ENCODE measurements around the gene CFAP74. TPM values are rescaled to one million over a fixed set of nuclear protein-coding genes. Genes with fewer than 3 reads are reported as not detected.
A peak's percentile ranks its signal among the peaks of the same experiment; 100 is the strongest.

CFAP74 gene
- total and polyA plus RNA-seq, 5 donors from 2014 or later = not detected

DNA sequence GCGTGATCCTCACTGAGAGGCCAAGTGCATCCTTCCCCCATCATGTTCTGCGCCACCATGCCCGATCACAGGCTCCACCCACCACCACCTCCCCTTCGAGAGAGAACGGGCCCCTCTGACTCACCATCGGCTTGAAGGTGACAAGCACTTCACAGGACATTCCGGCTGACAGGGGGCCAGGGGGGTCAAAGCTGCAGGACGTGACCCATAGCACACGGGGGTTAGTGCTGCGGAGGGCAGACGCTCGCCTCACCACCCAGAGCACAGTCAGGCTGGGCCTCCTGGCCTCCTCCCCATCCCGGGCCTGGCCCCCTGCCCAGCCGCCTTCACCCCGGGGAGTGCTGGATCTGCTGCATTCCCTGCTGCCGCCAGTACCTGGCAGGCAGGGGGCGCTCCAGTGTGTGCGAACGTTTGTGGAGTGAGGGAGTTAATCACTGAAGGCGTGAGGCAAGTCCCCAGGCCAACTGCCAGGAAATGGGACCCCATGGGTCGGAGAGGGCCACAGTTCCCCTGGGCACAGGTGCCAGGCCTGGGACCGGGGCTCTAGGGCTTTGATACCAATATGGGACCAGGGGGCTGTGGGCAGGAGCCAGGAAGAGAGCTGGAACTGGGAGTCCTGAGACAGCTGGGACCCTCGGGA is 43.6 kb downstream of the CFAP74 start:
- Mint-ChIP-seq H3K4me3 (no peak overlapping the region), H3K9me3 (peaks cover 0 to 4% (median 0%) of the 10 kb centered on the region in 7 donors), H3K36me3 (no peaks in the 10 kb centered on the region), H3K27me3 (peaks cover 17% of the 10 kb centered on the region), H3K27ac (no peak overlapping the region), H3K4me1 (peaks cover 0 to 5% (median 0%) of the 10 kb centered on the region in 4 donors)
- no peaks in the 10 kb centered on the region for H3K9me3 ChIP-seq (ENCODE audit: control insufficient read depth in 2 of 2, low read length in 2 of 2)
- DNase-seq = peak; percentile 9 to 54 (median 23)
- no peak overlapping the region for H3K27ac ChIP-seq (ENCODE audit: insufficient read depth, low read length, poor library complexity, severe bottlenecking)
- no peak overlapping the region for H3K4me3 ChIP-seq (ENCODE audit: low read depth, low read length)
- H3K27me3 ChIP-seq (ENCODE audit: control insufficient read depth, insufficient read depth, low read length) = no peaks in the 10 kb centered on the region
- ATAC-seq (ENCODE audit: low read depth in 2 of 2) = peak in 1 of 2 donors; percentile 45
- H3K36me3 ChIP-seq (ENCODE audit: control insufficient read depth, insufficient read depth, low read length) = no peaks in the 10 kb centered on the region
- H3K4me1 ChIP-seq (ENCODE audit: control insufficient read depth, insufficient read depth, low read length, poor library complexity, severe bottlenecking) = no peaks in the 10 kb centered on the region

GRCh38 chr1:1959459-1959839 is 44.1 kb downstream of the CFAP74 start:
- DNase-seq = no peak
- Histone ChIP-seq H3K36me3 (ENCODE audit: control insufficient read depth, insufficient read depth, low read length) (no peaks in the 10 kb centered on the region), H3K27me3 (ENCODE audit: control insufficient read depth, insufficient read depth, low read length) (no peaks in the 10 kb centered on the region), H3K4me1 (ENCODE audit: control insufficient read depth, insufficient read depth, low read length, poor library complexity, severe bottlenecking) (no peaks in the 10 kb centered on the region), H3K9me3 (ENCODE audit: control insufficient read depth in 2 of 2, low read length in 2 of 2) (no peaks in the 10 kb centered on the region), H3K27ac (ENCODE audit: insufficient read depth, low read length, poor library complexity, severe bottlenecking) (no peak overlapping the region), H3K4me3 (ENCODE audit: low read depth, low read length) (no peak overlapping the region)
- Mint-ChIP-seq H3K27ac (no peak overlapping the region), H3K9me3 (peaks cover 0 to 4% (median 0%) of the 10 kb centered on the region in 7 donors), H3K4me1 (peaks cover 0 to 6% (median 0%) of the 10 kb centered on the region in 4 donors), H3K4me3 (peak overlapping the region in 1 of 4 donors; percentile 36), H3K36me3 (no peaks in the 10 kb centered on the region), H3K27me3 (peaks cover 17% of the 10 kb centered on the region)
- ATAC-seq (ENCODE audit: low read depth in 2 of 2) = no peak

GRCh38 chr1:1958071-1958541 is 45.5 kb downstream of the CFAP74 start:
- Histone ChIP-seq H3K9me3 (ENCODE audit: control insufficient read depth in 2 of 2, low read length in 2 of 2) (no peaks in the 10 kb centered on the region), H3K27me3 (ENCODE audit: control insufficient read depth, insufficient read depth, low read length) (no peaks in the 10 kb centered on the region), H3K4me1 (ENCODE audit: control insufficient read depth, insufficient read depth, low read length, poor library complexity, severe bottlenecking) (no peaks in the 10 kb centered on the region), H3K4me3 (ENCODE audit: low read depth, low read length) (no peak overlapping the region), H3K36me3 (ENCODE audit: control insufficient read depth, insufficient read depth, low read length) (no peaks in the 10 kb centered on the region), H3K27ac (ENCODE audit: insufficient read depth, low read length, poor library complexity, severe bottlenecking) (no peak overlapping the region)
- Mint-ChIP-seq H3K27me3 (peaks cover 21% of the 10 kb centered on the region), H3K4me1 (peaks cover 0 to 6% (median 0%) of the 10 kb centered on the region in 4 donors), H3K4me3 (no peak overlapping the region), H3K27ac (no peak overlapping the region), H3K9me3 (peaks cover 0 to 4% (median 0%) of the 10 kb centered on the region in 7 donors), H3K36me3 (no peaks in the 10 kb centered on the region)
- no peak for DNase-seq
- ATAC-seq (ENCODE audit: low read depth in 2 of 2) = no peak

DNA sequence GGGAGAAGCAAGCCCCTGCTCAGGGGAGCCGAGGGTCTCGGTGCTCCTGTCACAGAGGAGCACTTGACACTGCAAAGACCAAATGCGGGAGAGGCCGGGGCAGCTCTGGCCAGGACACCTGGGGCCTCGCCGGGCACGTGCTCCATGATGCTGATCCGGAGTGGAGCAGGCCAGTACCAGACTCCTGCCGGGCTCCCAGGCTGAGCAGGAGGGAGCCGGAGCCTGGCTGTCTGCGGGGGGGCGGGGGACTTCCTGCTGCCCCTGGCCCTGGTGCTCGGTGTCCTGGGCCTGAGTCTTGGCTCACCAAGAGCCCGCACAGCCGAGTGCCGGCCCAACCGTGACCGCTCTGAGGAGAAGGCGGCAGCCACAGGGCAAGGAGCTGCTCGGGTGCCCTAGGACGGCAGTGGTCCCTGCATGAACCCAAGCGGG is 46.0 kb downstream of the CFAP74 start:
- H3K9me3 ChIP-seq (ENCODE audit: control insufficient read depth in 2 of 2, low read length in 2 of 2) = no peaks in the 10 kb centered on the region
- Mint-ChIP-seq H3K9me3 (peaks cover 0 to 4% (median 0%) of the 10 kb centered on the region in 7 donors), H3K27me3 (peaks cover 26% of the 10 kb centered on the region), H3K4me1 (peaks cover 0 to 4% (median 0%) of the 10 kb centered on the region in 4 donors), H3K4me3 (no peak overlapping the region), H3K27ac (no peak overlapping the region), H3K36me3 (no peaks in the 10 kb centered on the region)
- no peak overlapping the region for H3K27ac ChIP-seq (ENCODE audit: insufficient read depth, low read length, poor library complexity, severe bottlenecking)
- H3K27me3 ChIP-seq (ENCODE audit: control insufficient read depth, insufficient read depth, low read length) = no peaks in the 10 kb centered on the region
- ATAC-seq (ENCODE audit: low read depth in 2 of 2) (no peak), DNase-seq (no peak)
- H3K4me1 ChIP-seq (ENCODE audit: control insufficient read depth, insufficient read depth, low read length, poor library complexity, severe bottlenecking) = no peaks in the 10 kb centered on the region
- no peak overlapping the region for H3K4me3 ChIP-seq (ENCODE audit: low read depth, low read length)
- no peaks in the 10 kb centered on the region for H3K36me3 ChIP-seq (ENCODE audit: control insufficient read depth, insufficient read depth, low read length)

DNA sequence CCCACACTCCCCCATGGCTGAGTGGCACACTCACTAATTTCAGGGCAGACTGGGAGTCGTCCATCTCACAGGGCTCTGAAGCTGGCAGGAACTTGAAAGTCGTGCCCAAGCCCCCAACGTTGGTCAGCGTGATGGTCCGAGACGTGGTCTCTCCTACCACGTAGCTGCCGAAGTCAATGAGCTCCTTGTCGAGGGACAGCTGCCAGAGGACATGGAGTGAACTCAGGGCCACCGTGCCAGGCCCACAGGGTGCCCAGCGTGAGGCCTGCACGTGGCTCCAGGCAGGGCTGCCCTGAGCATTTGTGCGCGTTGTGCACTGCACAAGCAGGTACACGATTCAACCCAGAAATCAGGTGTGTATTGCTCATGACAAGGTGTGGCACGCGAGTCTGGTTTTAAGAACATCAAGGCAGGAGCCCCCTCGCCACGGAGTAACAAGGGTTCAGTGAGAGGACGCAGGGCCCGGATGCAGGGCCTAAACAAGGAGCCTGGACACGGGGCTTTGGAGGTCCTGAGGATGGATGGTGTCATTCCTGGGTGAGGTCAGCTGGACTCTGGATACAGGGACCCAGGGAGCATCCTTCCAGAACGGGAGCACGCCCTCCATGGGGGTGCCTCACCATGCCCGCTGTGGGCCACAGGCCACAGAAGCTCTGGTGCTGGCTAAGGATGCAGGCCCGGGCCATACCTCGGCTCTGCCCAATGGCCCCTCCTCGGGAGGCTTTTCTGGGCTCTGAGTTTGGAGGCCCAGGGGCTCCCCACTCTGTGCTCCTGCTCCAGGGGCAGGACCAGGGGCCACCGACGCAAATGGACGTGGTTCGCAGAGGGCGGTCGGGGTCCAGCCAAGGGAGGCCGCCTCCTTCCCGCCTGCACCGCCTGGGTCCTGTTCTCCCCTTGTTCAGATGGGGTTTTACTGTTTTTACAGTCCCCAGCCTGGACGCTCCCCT is 46.7 kb downstream of the CFAP74 start:
- no peaks in the 10 kb centered on the region for H3K4me1 ChIP-seq (ENCODE audit: control insufficient read depth, insufficient read depth, low read length, poor library complexity, severe bottlenecking)
- H3K36me3 Mint-ChIP-seq = no peaks in the 10 kb centered on the region
- peaks cover 22% of the 10 kb centered on the region for H3K27me3 Mint-ChIP-seq
- H3K4me1 Mint-ChIP-seq = peaks cover 0 to 4% (median 0%) of the 10 kb centered on the region in 4 donors
- no peak overlapping the region for H3K4me3 ChIP-seq (ENCODE audit: low read depth, low read length)
- no peaks in the 10 kb centered on the region for H3K36me3 ChIP-seq (ENCODE audit: control insufficient read depth, insufficient read depth, low read length)
- H3K4me3 Mint-ChIP-seq = no peak overlapping the region
- no peak for DNase-seq
- H3K27ac ChIP-seq (ENCODE audit: insufficient read depth, low read length, poor library complexity, severe bottlenecking) = no peak overlapping the region
- no peak overlapping the region for H3K27ac Mint-ChIP-seq
- ATAC-seq (ENCODE audit: low read depth in 2 of 2) = no peak
- peaks cover 0 to 4% (median 0%) of the 10 kb centered on the region in 7 donors for H3K9me3 Mint-ChIP-seq
- H3K9me3 ChIP-seq (ENCODE audit: control insufficient read depth in 2 of 2, low read length in 2 of 2) = no peaks in the 10 kb centered on the region
- no peaks in the 10 kb centered on the region for H3K27me3 ChIP-seq (ENCODE audit: control insufficient read depth, insufficient read depth, low read length)

GRCh38 chr1:1956101-1956500 is 47.5 kb downstream of the CFAP74 start:
- DNase-seq (no peak), ATAC-seq (ENCODE audit: low read depth in 2 of 2) (no peak)
- peaks cover 0 to 6% (median 3%) of the 10 kb centered on the region in 7 donors for H3K9me3 Mint-ChIP-seq
- no peaks in the 10 kb centered on the region for H3K36me3 Mint-ChIP-seq
- H3K27me3 Mint-ChIP-seq = peaks cover 20% of the 10 kb centered on the region
- Histone ChIP-seq H3K27me3 (ENCODE audit: control insufficient read depth, insufficient read depth, low read length) (no peaks in the 10 kb centered on the region), H3K4me3 (ENCODE audit: low read depth, low read length) (no peak overlapping the region), H3K27ac (ENCODE audit: insufficient read depth, low read length, poor library complexity, severe bottlenecking) (no peak overlapping the region), H3K4me1 (ENCODE audit: control insufficient read depth, insufficient read depth, low read length, poor library complexity, severe bottlenecking) (no peaks in the 10 kb centered on the region), H3K9me3 (ENCODE audit: control insufficient read depth in 2 of 2, low read length in 2 of 2) (peaks cover 0 to under 1% of the 10 kb centered on the region in 2 experiments), H3K36me3 (ENCODE audit: control insufficient read depth, insufficient read depth, low read length) (no peaks in the 10 kb centered on the region)
- no peak overlapping the region for H3K4me3 Mint-ChIP-seq
- H3K4me1 Mint-ChIP-seq = peaks cover 0 to 4% (median 0%) of the 10 kb centered on the region in 4 donors
- no peak overlapping the region for H3K27ac Mint-ChIP-seq

DNA sequence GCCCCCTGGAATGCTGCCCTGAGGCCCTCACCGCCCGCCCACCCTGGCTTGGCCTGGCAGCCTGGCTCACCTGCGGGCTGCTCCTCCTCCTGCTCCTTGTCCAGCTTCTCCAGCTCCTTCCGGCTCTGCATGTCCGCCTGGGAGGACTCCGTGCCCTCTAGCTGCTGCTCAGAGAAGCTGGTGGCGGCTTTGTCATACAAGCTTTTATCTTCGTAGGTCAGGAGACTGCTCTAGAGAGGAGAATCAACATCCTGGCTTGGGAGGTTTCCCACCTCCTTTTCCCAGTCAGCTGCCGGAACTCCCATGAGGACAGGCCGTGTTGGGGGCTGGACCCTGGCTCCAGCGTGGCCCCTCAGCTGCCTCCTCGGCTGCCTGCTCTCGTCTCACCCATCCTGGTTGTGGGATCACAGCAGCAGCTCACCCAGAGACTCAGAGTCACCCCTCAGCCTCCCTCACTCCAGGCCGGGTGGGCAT is 47.9 kb downstream of the CFAP74 start:
- no peak overlapping the region for H3K4me3 Mint-ChIP-seq
- H3K4me3 ChIP-seq (ENCODE audit: low read depth, low read length) = no peak overlapping the region
- peaks cover 0 to 4% (median 0%) of the 10 kb centered on the region in 4 donors for H3K4me1 Mint-ChIP-seq
- ATAC-seq (ENCODE audit: low read depth in 2 of 2) (no peak), DNase-seq (no peak)
- no peak overlapping the region for H3K27ac ChIP-seq (ENCODE audit: insufficient read depth, low read length, poor library complexity, severe bottlenecking)
- H3K27me3 ChIP-seq (ENCODE audit: control insufficient read depth, insufficient read depth, low read length) = no peaks in the 10 kb centered on the region
- no peaks in the 10 kb centered on the region for H3K36me3 ChIP-seq (ENCODE audit: control insufficient read depth, insufficient read depth, low read length)
- peaks cover 0 to 11% (median 3%) of the 10 kb centered on the region in 7 donors for H3K9me3 Mint-ChIP-seq
- no peaks in the 10 kb centered on the region for H3K4me1 ChIP-seq (ENCODE audit: control insufficient read depth, insufficient read depth, low read length, poor library complexity, severe bottlenecking)
- no peaks in the 10 kb centered on the region for H3K36me3 Mint-ChIP-seq
- H3K27me3 Mint-ChIP-seq = peaks cover 20% of the 10 kb centered on the region
- peaks cover 3% of the 10 kb centered on the region in 2 experiments for H3K9me3 ChIP-seq (ENCODE audit: control insufficient read depth in 2 of 2, low read length in 2 of 2)
- no peak overlapping the region for H3K27ac Mint-ChIP-seq
